ENCODE results near the gene NTRK3.

DNA sequence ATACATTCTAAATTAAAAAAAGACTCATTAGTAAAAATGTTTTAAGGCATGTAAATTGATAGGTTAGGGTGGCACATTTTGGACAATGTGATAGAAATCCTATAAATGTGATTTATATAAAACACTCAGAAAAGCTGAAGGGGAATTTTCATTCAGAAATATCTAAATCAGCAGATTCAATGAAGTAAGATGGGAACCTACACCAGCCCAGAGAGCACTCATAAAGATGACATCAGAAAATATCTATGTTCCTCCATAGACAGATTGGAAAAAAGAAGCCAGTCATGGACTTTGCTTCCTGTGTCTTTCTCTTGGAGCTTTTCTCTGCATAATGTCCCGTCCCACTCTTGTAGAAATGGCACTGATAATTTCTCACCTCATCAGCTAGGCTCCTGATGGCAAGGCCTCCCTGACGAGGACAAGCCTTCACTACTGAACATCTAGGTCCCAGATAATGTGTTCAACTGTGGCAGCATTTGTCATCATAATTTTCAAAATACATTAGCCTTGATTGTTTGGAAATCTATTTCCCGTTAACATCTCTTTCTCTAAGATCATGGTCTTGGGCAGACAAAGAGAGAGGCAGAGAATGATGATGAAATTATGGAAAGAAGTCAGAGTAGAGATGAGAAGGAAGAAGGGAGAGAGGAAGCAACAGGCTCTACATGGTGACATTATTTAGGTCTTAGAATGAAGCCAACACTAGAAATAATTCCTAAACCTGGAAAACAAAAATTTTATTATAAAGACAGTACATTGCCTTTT lies 354.4 kb downstream of the NTRK3 start:
- TF ChIP-seq POLR2A (IDR thresholded peaks at IDR 0.05) = no peak
- TF ChIP-seq, protein P1, sequence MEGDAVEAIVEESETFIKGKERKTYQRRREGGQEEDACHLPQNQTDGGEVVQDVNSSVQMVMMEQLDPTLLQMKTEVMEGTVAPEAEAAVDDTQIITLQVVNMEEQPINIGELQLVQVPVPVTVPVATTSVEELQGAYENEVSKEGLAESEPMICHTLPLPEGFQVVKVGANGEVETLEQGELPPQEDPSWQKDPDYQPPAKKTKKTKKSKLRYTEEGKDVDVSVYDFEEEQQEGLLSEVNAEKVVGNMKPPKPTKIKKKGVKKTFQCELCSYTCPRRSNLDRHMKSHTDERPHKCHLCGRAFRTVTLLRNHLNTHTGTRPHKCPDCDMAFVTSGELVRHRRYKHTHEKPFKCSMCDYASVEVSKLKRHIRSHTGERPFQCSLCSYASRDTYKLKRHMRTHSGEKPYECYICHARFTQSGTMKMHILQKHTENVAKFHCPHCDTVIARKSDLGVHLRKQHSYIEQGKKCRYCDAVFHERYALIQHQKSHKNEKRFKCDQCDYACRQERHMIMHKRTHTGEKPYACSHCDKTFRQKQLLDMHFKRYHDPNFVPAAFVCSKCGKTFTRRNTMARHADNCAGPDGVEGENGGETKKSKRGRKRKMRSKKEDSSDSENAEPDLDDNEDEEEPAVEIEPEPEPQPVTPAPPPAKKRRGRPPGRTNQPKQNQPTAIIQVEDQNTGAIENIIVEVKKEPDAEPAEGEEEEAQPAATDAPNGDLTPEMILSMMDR (IDR thresholded peaks at IDR 0.05) = no peak
